Gastrocnemius medialis (tissue), 4 donors: Measurements from ENCODE around the gene TENT5A.

Experiments used
- CTCF ChIP-seq, 5 experiments: fragments of 450-650 bp in 3 of 5; fragments of 200-600 bp in 2 of 5; sonication (generic) in 2 of 5; IDR thresholded peaks in 4 of 5; conservative IDR thresholded peaks in 1 of 5; 1 replicate in 4 of 5; 2 replicates in 1 of 5; pipeline ENCODE4 v1.5.1; 2016 to 2019; ENCODE audit warnings: antibody characterized with exemption in 5 of 5, mild to moderate bottlenecking in 3 of 5, moderate library complexity in 3 of 5
- POLR2A ChIP-seq, 2 donors: fragments of 450-650 bp; IDR thresholded peaks; one replicate each; pipeline ENCODE4 v1.6.1; 2017; ENCODE audit warnings: antibody characterized with exemption in 2 of 2, mild to moderate bottlenecking in 2 of 2, moderate library complexity in 2 of 2

DNA sequence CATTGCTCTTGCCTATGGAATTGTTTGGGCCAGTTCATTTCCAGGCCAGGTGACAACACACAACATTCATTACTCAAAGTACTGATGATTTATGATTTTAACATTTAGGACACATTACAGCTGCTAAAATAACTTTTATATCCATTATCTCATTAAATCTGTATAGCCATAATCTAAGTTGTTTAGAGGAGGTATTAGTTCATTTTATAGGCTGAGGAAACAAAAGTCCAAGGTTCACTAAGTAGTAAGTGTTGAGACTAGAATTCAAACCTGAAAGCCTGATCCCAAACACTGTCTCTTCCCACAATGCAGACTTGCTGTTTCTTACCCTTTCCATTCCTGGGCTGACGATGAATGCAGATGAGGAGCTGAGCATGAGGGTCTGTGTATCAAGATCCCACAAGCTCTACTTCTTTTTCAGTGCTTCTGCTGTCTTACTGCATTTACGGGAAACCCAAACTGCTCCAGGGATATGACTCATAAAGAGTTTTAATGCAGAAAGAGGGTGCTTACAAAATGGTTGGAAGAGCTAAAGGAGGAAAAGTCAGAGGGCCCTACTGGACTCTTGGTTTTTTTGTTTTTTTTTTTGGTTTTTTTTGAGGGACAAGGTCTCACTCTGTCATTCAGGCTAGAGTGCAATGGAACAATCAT lies 17.9 kb downstream of the TENT5A start:
- no peak for TF ChIP-seq CTCF (IDR thresholded peaks at IDR 0.05 in 4 of 5, conservative IDR thresholded peaks at IDR 0.05 in 1 of 5)
- no peak for TF ChIP-seq POLR2A (IDR thresholded peaks at IDR 0.05)
